Esophagus squamous epithelium (tissue), 4 donors: Measurements from ENCODE around the gene WDR1.

Source experiments
- POLR2A ChIP-seq, 4 donors: fragments of 450-650 bp; IDR thresholded peaks; one replicate each; pipeline ENCODE4 v1.6.1; 2017; ENCODE audit warnings: antibody characterized with exemption in 4 of 4, mild to moderate bottlenecking in 4 of 4, moderate library complexity in 3 of 4
- TF ChIP-seq, protein P1 (sequence below), 6 experiments: fragments of 450-650 bp in 4 of 6; fragments of 200-600 bp in 2 of 6; sonication (generic) in 2 of 6; IDR thresholded peaks; one replicate each; pipeline ENCODE4 v1.5.1; 2016 to 2019; ENCODE audit warnings: antibody characterized with exemption in 6 of 6, mild to moderate bottlenecking in 4 of 6, moderate library complexity in 4 of 6

DNA sequence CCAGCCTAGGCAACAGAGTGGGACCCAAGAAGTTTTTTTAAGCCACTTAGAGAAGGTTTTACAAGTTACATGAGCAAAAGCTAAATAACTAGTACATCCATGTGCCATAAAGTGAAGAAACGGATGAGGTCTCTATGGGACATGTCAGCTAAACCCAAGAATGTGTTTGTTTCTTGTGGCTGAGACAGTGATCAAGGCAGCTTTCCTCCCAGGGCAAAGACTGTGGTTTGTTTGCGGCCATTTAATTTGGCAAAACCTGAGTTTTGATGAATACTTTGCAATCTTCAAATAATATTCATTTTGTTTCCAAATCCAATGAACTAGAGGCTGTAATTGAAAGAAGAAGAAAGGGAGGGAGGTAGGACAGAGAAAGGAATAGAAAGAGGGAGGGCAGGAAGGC lies 50.4 kb downstream of the WDR1 start:
- TF ChIP-seq POLR2A (IDR thresholded peaks at IDR 0.05) = no peak
- TF ChIP-seq, protein P1, sequence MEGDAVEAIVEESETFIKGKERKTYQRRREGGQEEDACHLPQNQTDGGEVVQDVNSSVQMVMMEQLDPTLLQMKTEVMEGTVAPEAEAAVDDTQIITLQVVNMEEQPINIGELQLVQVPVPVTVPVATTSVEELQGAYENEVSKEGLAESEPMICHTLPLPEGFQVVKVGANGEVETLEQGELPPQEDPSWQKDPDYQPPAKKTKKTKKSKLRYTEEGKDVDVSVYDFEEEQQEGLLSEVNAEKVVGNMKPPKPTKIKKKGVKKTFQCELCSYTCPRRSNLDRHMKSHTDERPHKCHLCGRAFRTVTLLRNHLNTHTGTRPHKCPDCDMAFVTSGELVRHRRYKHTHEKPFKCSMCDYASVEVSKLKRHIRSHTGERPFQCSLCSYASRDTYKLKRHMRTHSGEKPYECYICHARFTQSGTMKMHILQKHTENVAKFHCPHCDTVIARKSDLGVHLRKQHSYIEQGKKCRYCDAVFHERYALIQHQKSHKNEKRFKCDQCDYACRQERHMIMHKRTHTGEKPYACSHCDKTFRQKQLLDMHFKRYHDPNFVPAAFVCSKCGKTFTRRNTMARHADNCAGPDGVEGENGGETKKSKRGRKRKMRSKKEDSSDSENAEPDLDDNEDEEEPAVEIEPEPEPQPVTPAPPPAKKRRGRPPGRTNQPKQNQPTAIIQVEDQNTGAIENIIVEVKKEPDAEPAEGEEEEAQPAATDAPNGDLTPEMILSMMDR (IDR thresholded peaks at IDR 0.05) = no peak
